B cell (primary cell): ENCODE data around the gene OVOL3. TPM values are rescaled to one million over a fixed set of nuclear protein-coding genes. Genes with fewer than 3 reads are reported as not detected.

Source experiments
- ATAC-seq: fragments of 200-7000 bp; cut with Tn5 transposase; one replicate; pipeline ENCODE4 v1.10.0; 2021; ENCODE audit warnings: low read depth, mild to moderate bottlenecking, moderate number of reproducible peaks, moderate library complexity
- CTCF ChIA-PET: fragments of 350-600 bp; sonication (Branson Sonifier 250); formaldehyde crosslinking; loops from one replicate; lab custom pipeline; 2021; ENCODE audit warnings: antibody characterized with exemption, inconsistent platforms; lab: Charles Lee
- POLR2A ChIA-PET: fragments of 350-600 bp; sonication (Branson Sonifier 250); formaldehyde crosslinking; loops from one replicate; lab custom pipeline; 2021; ENCODE audit warnings: antibody characterized with exemption; lab: Charles Lee
- DNase-seq: peaks from one replicate; pipeline ENCODE4 v3.0.0; 2013
- H2AFZ ChIP-seq: 2 replicates; pipeline ENCODE4 v1.6.1; 2012; ENCODE audit warnings: mild to moderate bottlenecking, low read depth, low read length; ENCODE audit not compliant: insufficient read depth, poor library complexity, severe bottlenecking
- H3K27ac ChIP-seq, 2 donors: 1 replicate in 1 of 2; 2 replicates in 1 of 2; pipeline ENCODE4 v1.5.1; 2012 to 2013; ENCODE audit warnings: low read length in 2 of 2, mild to moderate bottlenecking in 2 of 2, moderate library complexity in 1 of 2
- H3K27me3 ChIP-seq, 4 experiments: fragments of 200-600 bp in 1 of 4; sonication (generic) in 1 of 4; replicated peaks in 1 of 4; 1 replicate in 2 of 4; 2 replicates in 2 of 4; pipeline versions ENCODE4 v1.6.1 to v1.7.0; 2013 to 2016; ENCODE audit warnings: low read length in 3 of 4, mild to moderate bottlenecking in 2 of 4, mixed read lengths in 1 of 4, moderate library complexity in 1 of 4; ENCODE audit not compliant: insufficient read depth in 4 of 4, control insufficient read depth in 3 of 4; ENCODE audit errors: control extremely low read depth in 1 of 4
- H3K36me3 ChIP-seq, 2 experiments: replicated peaks in 1 of 2; 1 replicate in 1 of 2; 2 replicates in 1 of 2; pipeline versions ENCODE4 v1.6.1 to v1.7.1; 2013; ENCODE audit warnings: low read length in 1 of 2; ENCODE audit not compliant: insufficient read depth in 2 of 2, control insufficient read depth in 1 of 2; ENCODE audit errors: control extremely low read depth in 1 of 2, extremely low read depth in 1 of 2
- H3K4me1 ChIP-seq, 2 donors: fragments of 200-600 bp in 1 of 2; sonication (generic) in 1 of 2; 1 replicate in 1 of 2; 2 replicates in 1 of 2; pipeline versions ENCODE4 v1.5.1 to v1.6.1; 2013 to 2017; ENCODE audit warnings: low read length in 2 of 2; ENCODE audit not compliant: control insufficient read depth in 2 of 2, insufficient read depth in 2 of 2
- H3K4me2 ChIP-seq: replicated peaks from 2 replicates; pipeline ENCODE3; 2012; ENCODE audit warnings: mild to moderate bottlenecking, low read depth, low read length; ENCODE audit not compliant: poor library complexity, severe bottlenecking
- H3K4me3 ChIP-seq, 5 experiments: fragments of 200-600 bp in 1 of 5; sonication (generic) in 1 of 5; 1 replicate in 3 of 5; 2 replicates in 2 of 5; pipeline versions ENCODE4 v1.5.1 to v1.7.0; 2011 to 2016; ENCODE audit warnings: low read length in 4 of 5, mild to moderate bottlenecking in 4 of 5, low read depth in 2 of 5, control low read depth in 1 of 5, moderate library complexity in 1 of 5; ENCODE audit not compliant: insufficient read depth in 1 of 5; ENCODE audit errors: control extremely low read depth in 1 of 5, extremely low read depth in 1 of 5
- H3K79me2 ChIP-seq: fragments of 200-600 bp; sonication (generic); one replicate; pipeline ENCODE4 v1.6.0; 2016; ENCODE audit warnings: low read length; ENCODE audit not compliant: control insufficient read depth, insufficient read depth
- H3K9ac ChIP-seq: fragments of 200-600 bp; sonication (generic); 2 replicates; pipeline ENCODE4 v1.6.1; 2017; ENCODE audit warnings: mild to moderate bottlenecking, low read length, moderate library complexity
- H3K9me3 ChIP-seq, 3 donors: one replicate each; pipeline versions ENCODE4 v1.6.1 to v1.7.1; 2013; ENCODE audit warnings: low read length in 2 of 3; ENCODE audit not compliant: control insufficient read depth in 2 of 3, insufficient read depth in 1 of 3; ENCODE audit errors: control extremely low read depth in 1 of 3
- H4K20me1 ChIP-seq: 2 replicates; pipeline ENCODE4 v1.6.0; 2012; ENCODE audit warnings: mild to moderate bottlenecking, low read length; ENCODE audit not compliant: insufficient read depth, control insufficient read depth, poor library complexity, severe bottlenecking
- H3K27ac Mint-ChIP-seq: one replicate; pipeline ENCODE4 v1.8.0; 2021; ENCODE audit warnings: mixed read lengths
- H3K27me3 Mint-ChIP-seq: one replicate; pipeline ENCODE4 v1.8.0; 2021; ENCODE audit warnings: mixed read lengths
- H3K4me1 Mint-ChIP-seq: one replicate; pipeline ENCODE4 v1.8.0; 2021; ENCODE audit warnings: mixed read lengths
- H3K4me3 Mint-ChIP-seq: one replicate; pipeline ENCODE4 v1.8.0; 2021; ENCODE audit warnings: mixed read lengths
- H3K9me3 Mint-ChIP-seq: one replicate; pipeline ENCODE4 v1.8.0; 2022; ENCODE audit warnings: mixed read lengths; ENCODE audit not compliant: insufficient read depth
- EZH2 ChIP-seq: IDR thresholded peaks from 2 replicates; pipeline ENCODE4 v1.6.1; 2012; ENCODE audit warnings: borderline replicate concordance, low read depth, mild to moderate bottlenecking, moderate library complexity, low read length; ENCODE audit not compliant: insufficient read depth, poor library complexity, severe bottlenecking
- WGBS: methylation state at CpG from one replicate; pipeline ENCODE4 v1.1.5; 2013; ENCODE audit warnings: missing lambda C conversion rate; ENCODE audit not compliant: insufficient coverage; 5-methylcytosine and 5-hydroxymethylcytosine counted together
- intact Hi-C: fragments of 100-400 bp; cut with micrococcal nuclease; formaldehyde crosslinking; loops from one replicate; pipeline ENCODE4 v1.10.0; 2022
- polyA plus RNA-seq: library from polyadenylated mRNA; depleted of rRNA; stranded (reverse); fragments of >200 nt; gene quantifications from 2 replicates; pipeline ENCODE4 v1.2.3, GENCODE V29; 2012
- total RNA-seq, 2 donors: library from RNA; stranded (reverse); fragments of 120-200 nt in 1 of 2; gene quantifications; 1 replicate in 1 of 2; 2 replicates in 1 of 2; pipeline versions ENCODE4 v1.2.3 to v1.2.4, GENCODE V29; 2013 to 2022
- TF ChIP-seq, protein P1 (sequence below): fragments of 200-600 bp; IDR thresholded peaks from one replicate; pipeline ENCODE4 v1.8.0; 2022; ENCODE audit warnings: antibody characterized with exemption, mild to moderate bottlenecking

The OVOL3 gene
- total and polyA plus RNA-seq, 2 donors (not counting 1 experiment from before 2014, with no cell fraction given), result not detected

DNA sequence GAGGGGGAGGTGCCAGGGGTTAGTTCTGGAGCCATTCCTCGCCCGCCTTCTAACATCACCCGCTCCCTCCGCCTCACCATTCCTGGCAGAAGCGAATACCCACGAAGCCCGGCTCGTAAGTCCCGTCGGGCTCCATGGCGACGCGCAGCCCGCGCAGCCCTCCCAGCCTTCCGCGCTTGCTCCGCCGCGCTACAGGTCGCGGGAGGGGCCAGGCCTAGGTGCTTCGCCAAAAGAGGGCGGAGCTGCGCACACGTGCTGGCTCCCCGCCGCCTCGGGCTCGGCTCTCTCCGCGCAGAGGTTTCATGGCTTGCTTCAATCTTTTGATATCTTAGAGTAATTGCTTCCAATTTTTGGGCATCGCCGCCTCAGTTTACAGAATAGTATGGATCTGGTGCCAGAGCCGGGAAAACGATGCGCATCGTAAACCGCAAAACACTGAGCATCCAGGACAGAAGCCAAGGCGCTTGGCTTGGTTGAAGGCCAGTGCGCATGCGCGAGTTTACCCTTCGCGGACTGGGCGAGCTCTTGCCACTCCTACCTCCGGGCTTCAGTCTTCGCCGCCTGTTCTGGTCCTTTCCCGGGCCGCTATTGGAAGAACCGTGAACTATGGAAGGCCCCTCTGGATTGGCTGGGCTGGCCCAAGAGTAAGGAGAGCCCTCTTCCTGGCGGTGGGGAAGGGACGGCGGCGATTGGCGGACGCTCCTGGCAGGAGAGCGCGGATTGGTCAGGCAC, 3.9 kb downstream of the OVOL3 start, which contains the start of gene POLR2I:
Gene POLR2I, minus strand, starts transcription at position 155 of the 732 bp plus-strand sequence. Its CDS starts 19 bp downstream, at position 136.
- Mint-ChIP-seq H3K27me3 (no peaks in the 10 kb centered on the region), H3K4me1 (peaks cover 40% of the 10 kb centered on the region), H3K4me3 (peak within 1 kb of the TSS; percentile 95), H3K27ac (peak within 1 kb of the TSS; percentile 99), H3K9me3 (no peaks in the 10 kb centered on the region)
- H3K4me3 ChIP-seq, result peak within 1 kb of the TSS; percentile 76 to 91 (median 79)
- no peaks in the 10 kb centered on the region for H3K27me3 ChIP-seq
- peaks cover 12% of the 10 kb centered on the region for H4K20me1 ChIP-seq
- TF ChIP-seq, protein P1, sequence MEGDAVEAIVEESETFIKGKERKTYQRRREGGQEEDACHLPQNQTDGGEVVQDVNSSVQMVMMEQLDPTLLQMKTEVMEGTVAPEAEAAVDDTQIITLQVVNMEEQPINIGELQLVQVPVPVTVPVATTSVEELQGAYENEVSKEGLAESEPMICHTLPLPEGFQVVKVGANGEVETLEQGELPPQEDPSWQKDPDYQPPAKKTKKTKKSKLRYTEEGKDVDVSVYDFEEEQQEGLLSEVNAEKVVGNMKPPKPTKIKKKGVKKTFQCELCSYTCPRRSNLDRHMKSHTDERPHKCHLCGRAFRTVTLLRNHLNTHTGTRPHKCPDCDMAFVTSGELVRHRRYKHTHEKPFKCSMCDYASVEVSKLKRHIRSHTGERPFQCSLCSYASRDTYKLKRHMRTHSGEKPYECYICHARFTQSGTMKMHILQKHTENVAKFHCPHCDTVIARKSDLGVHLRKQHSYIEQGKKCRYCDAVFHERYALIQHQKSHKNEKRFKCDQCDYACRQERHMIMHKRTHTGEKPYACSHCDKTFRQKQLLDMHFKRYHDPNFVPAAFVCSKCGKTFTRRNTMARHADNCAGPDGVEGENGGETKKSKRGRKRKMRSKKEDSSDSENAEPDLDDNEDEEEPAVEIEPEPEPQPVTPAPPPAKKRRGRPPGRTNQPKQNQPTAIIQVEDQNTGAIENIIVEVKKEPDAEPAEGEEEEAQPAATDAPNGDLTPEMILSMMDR, result no peak
- TF ChIP-seq EZH2, result no peak
- H3K9me3 ChIP-seq, result peaks cover 0 to 6% (median 0%) of the 10 kb centered on the region in 3 donors
- intact Hi-C loops, result loop anchor here (1.0 to 10.0 kb wide), 10 partner anchors 12 to 470 kb away; partner anchors contain the start of genes ALKBH6, COX6B1, ETV2 and PROSER3
- POLR2A ChIA-PET, result interaction anchor here (0.6 to 3.4 kb wide), 10 partner anchors 14 to 1352 kb away, joined by 3 to 22 read pairs (median 4); partner anchors contain the start of genes ALKBH6, CAPNS1, SDHAF1 and THAP8
- CTCF ChIA-PET, result interaction anchor here (0.5 to 5.6 kb wide), 4 partner anchors 12 to 263 kb away, joined by 3 to 42 read pairs (median 4); partner anchors contain the start of genes THAP8, ZNF146 and ZNF565
- peak within 1 kb of the TSS; percentile 73 for H3K9ac ChIP-seq
- H2AFZ ChIP-seq, result peak within 1 kb of the TSS; percentile 84
- H3K4me1 ChIP-seq, result peaks cover 16 to 23% of the 10 kb centered on the region in 2 donors
- DNase-seq (peak; percentile 100), ATAC-seq (peak; percentile 87)
- H3K4me2 ChIP-seq, result peak within 1 kb of the TSS; percentile 80
- peak within 1 kb of the TSS; percentile 84 to 90 for H3K27ac ChIP-seq
- H3K36me3 ChIP-seq, result peaks cover 0 to 30% of the 10 kb centered on the region in 2 experiments
- peaks cover 53% of the 10 kb centered on the region for H3K79me2 ChIP-seq
- WGBS, result under 1% methylated on average over 60 of the region's 60 CpGs
